Right lobe of liver (tissue), 6 donors: Measurements from ENCODE around the gene BUB3. TPM values are rescaled to one million over a fixed set of nuclear protein-coding genes. Genes with fewer than 3 reads are reported as not detected.
A peak's percentile ranks its signal among the peaks of the same experiment; 100 is the strongest.

Experiments
- ATAC-seq, 4 donors: fragments of 200-7000 bp; cut with Tn5 transposase; one replicate each; pipeline ENCODE4 v1.9.1; 2020; ENCODE audit warnings: mild to moderate bottlenecking in 4 of 4, moderate library complexity in 4 of 4
- DNase-seq, 3 donors: peaks; one replicate each; pipeline ENCODE4 v3.0.0-alpha.2; 2020
- H3K27ac ChIP-seq, 3 donors: fragments of 200-600 bp; one replicate each; pipeline ENCODE4 v1.8.0; 2022
- H3K27me3 ChIP-seq, 2 donors: fragments of 200-600 bp; one replicate each; pipeline ENCODE4 v1.8.0; 2022
- H3K36me3 ChIP-seq, 4 donors: fragments of 200-600 bp; sonication (generic) in 1 of 4; one replicate each; pipeline versions ENCODE4 v1.5.1 to v1.8.0; 2017 to 2022; ENCODE audit warnings: control low read depth in 1 of 4
- H3K4me1 ChIP-seq, 4 donors: fragments of 200-600 bp; sonication (generic) in 1 of 4; one replicate each; pipeline versions ENCODE4 v1.5.1 to v1.8.0; 2017 to 2022; ENCODE audit warnings: control low read depth in 1 of 4
- H3K4me3 ChIP-seq, 3 donors: fragments of 200-600 bp; one replicate each; pipeline ENCODE4 v1.8.0; 2022
- H3K9me3 ChIP-seq, 4 donors: fragments of 200-600 bp; sonication (generic) in 1 of 4; one replicate each; pipeline versions ENCODE4 v1.5.1 to v1.8.0; 2017 to 2022; ENCODE audit warnings: control low read depth in 1 of 4
- CTCF ChIP-seq, 4 donors: fragments of 200-600 bp in 3 of 4; fragments of 450-650 bp in 1 of 4; IDR thresholded peaks; one replicate each; pipeline versions ENCODE4 v1.5.1 to v1.8.0; 2016 to 2022; ENCODE audit warnings: antibody characterized with exemption in 4 of 4, mild to moderate bottlenecking in 2 of 4
- POLR2A ChIP-seq: fragments of 450-650 bp; IDR thresholded peaks from one replicate; pipeline ENCODE4 v1.6.1; 2017; ENCODE audit warnings: antibody characterized with exemption, mild to moderate bottlenecking
- WGBS: methylation state at CpG from one replicate; pipeline ENCODE4 v1.1.6; 2018; ENCODE audit warnings: low coverage, low lambda C conversion rate; ENCODE audit not compliant: insufficient coverage; ENCODE audit errors: missing lambda C conversion rate; 5-methylcytosine and 5-hydroxymethylcytosine counted together
- intact Hi-C, 2 donors: fragments of 100-400 bp; cut with DNase I; formaldehyde crosslinking; loops; one replicate each; pipeline versions ENCODE4 v1.11.2 to v1.14.1; 2022
- total RNA-seq, 6 experiments: library from RNA; depleted of rRNA in 2 of 6; stranded (reverse); fragments of >200 nt in 2 of 6; fragmentation: NEBNext Ultra II Directional in 3 of 6; extraction: Animal tissue kit (Norgen Biotek cat#: 25700) in 3 of 6; gene quantifications; one replicate each; pipeline versions ENCODE4 v1.1.0 to v1.2.4, GENCODE V29; 2016 to 2023
- donor health status: DM: no; HTN: yes; CAD: no.
- donor health status: DM: no; HTN: no; CAD: no.
- donor health status: DM: no; HTN: no; CAD: no.
- donor health status: DM: no; HTN: yes; CAD: no.
- donor health status: DM: no; HTN: yes; CAD: no.

Gene BUB3
- total RNA-seq, 6 experiments from 2014 or later = 24.1 to 50.9 (median 31.2) TPM

GRCh38 chr10:123136221-123136805, 17.9 kb upstream of the BUB3 start:
- ATAC-seq (no peak), DNase-seq (no peak)
- intact Hi-C loops = loop anchor here in 1 of 2 donors (10.0 kb wide), 2 partner anchors 248 to 418 kb away; no protein-coding TSS in a partner anchor
- WGBS = 4% methylated on average over 9 of the region's 59 CpGs
- Histone ChIP-seq H3K27ac (no peak overlapping the region), H3K4me3 (no peak overlapping the region), H3K27me3 (peaks cover 27 to 74% of the 10 kb centered on the region in 2 donors), H3K9me3 (no peaks in the 10 kb centered on the region), H3K4me1 (peaks cover 0 to 54% (median 12%) of the 10 kb centered on the region in 4 donors), H3K36me3 (no peaks in the 10 kb centered on the region)
- TF ChIP-seq CTCF (IDR thresholded peaks at IDR 0.05) = no peak
- TF ChIP-seq POLR2A = no peak

GRCh38 chr10:123136806-123137642, 17.2 kb upstream of the BUB3 start:
- no peaks in the 10 kb centered on the region for H3K9me3 ChIP-seq
- no peak overlapping the region for H3K27ac ChIP-seq
- 0% methylated on average over 7 of the region's 83 CpGs for WGBS
- H3K4me3 ChIP-seq = no peak overlapping the region
- DNase-seq = peak in 1 of 3 donors; percentile 52
- ATAC-seq = peak in 2 of 4 donors; percentile 4 to 19
- no peaks in the 10 kb centered on the region for H3K36me3 ChIP-seq
- intact Hi-C loops = loop anchor here in 1 of 2 donors (10.0 kb wide), 2 partner anchors 248 to 418 kb away; no protein-coding TSS in a partner anchor
- H3K27me3 ChIP-seq = peaks cover 29 to 78% of the 10 kb centered on the region in 2 donors
- TF ChIP-seq POLR2A = no peak
- no peak for TF ChIP-seq CTCF (IDR thresholded peaks at IDR 0.05)
- H3K4me1 ChIP-seq = peaks cover 0 to 54% (median 12%) of the 10 kb centered on the region in 4 donors

GRCh38 chr10:123139165-123139520, 15.1 kb upstream of the BUB3 start:
- WGBS = 7% methylated on average over 7 of the region's 7 CpGs
- ATAC-seq (no peak), DNase-seq (no peak)
- peaks cover 35 to 85% of the 10 kb centered on the region in 2 donors for H3K27me3 ChIP-seq
- no peak overlapping the region for H3K27ac ChIP-seq
- TF ChIP-seq CTCF (IDR thresholded peaks at IDR 0.05) = no peak
- no peak for TF ChIP-seq POLR2A
- H3K4me3 ChIP-seq = peak overlapping the region in 1 of 3 donors; percentile 35
- H3K36me3 ChIP-seq = no peaks in the 10 kb centered on the region
- no peaks in the 10 kb centered on the region for H3K9me3 ChIP-seq
- intact Hi-C loops = loop anchor here in 1 of 2 donors (10.0 kb wide), 2 partner anchors 246 to 416 kb away; no protein-coding TSS in a partner anchor
- H3K4me1 ChIP-seq = peaks cover 0 to 53% (median 12%) of the 10 kb centered on the region in 4 donors

GRCh38 chr10:123139521-123140163, 14.6 kb upstream of the BUB3 start:
- Histone ChIP-seq H3K36me3 (no peaks in the 10 kb centered on the region), H3K4me1 (peaks cover 0 to 53% (median 12%) of the 10 kb centered on the region in 4 donors), H3K27ac (no peak overlapping the region), H3K27me3 (peaks cover 33 to 83% of the 10 kb centered on the region in 2 donors), H3K4me3 (peak overlapping the region in 1 of 3 donors; percentile 35), H3K9me3 (no peaks in the 10 kb centered on the region)
- intact Hi-C loops = loop anchor here (10.0 kb wide), 2 partner anchors 245 to 415 kb away; no protein-coding TSS in a partner anchor
- TF ChIP-seq CTCF (IDR thresholded peaks at IDR 0.05) (no peak), POLR2A (no peak)
- peak; percentile 68 to 74 (median 72) for DNase-seq
- 1% methylated on average over 10 of the region's 32 CpGs for WGBS
- ATAC-seq = peak; percentile 76 to 89 (median 88)
